LNCAP (cell line): Measurements from ENCODE around the gene RPS23.

Experiments used
- CTCF ChIP-seq: fragments of 450-650 bp; IDR thresholded peaks from 2 replicates; pipeline ENCODE4 v1.5.1; 2017; ENCODE audit warnings: mild to moderate bottlenecking

RPS23 gene

GRCh38 chr5:82287625-82288024, 9.5 kb upstream of the RPS23 start:
- no peak for TF ChIP-seq CTCF

DNA sequence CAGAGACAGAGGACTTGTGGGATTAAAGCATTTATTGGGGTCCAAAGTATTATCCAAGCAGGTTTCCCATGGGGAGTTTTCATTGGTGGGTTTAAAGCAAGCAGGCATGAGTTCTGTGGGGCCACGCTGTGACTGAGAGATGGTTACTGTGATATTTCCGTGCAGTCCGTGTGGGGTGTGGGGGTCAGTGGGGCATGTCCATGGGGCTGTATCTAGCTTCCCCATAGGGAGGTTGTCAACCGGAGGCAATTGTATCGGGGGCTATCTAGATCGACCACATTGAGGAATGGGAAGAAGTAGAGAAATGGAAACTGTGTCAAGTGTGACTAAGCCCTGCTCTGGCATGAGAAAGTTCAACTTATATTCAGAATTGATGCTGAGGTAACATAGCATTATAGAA, 7.1 kb upstream of the RPS23 start:
- no peak for TF ChIP-seq CTCF

GRCh38 chr5:82283893-82284292, 5.7 kb upstream of the RPS23 start:
- no peak for TF ChIP-seq CTCF

DNA sequence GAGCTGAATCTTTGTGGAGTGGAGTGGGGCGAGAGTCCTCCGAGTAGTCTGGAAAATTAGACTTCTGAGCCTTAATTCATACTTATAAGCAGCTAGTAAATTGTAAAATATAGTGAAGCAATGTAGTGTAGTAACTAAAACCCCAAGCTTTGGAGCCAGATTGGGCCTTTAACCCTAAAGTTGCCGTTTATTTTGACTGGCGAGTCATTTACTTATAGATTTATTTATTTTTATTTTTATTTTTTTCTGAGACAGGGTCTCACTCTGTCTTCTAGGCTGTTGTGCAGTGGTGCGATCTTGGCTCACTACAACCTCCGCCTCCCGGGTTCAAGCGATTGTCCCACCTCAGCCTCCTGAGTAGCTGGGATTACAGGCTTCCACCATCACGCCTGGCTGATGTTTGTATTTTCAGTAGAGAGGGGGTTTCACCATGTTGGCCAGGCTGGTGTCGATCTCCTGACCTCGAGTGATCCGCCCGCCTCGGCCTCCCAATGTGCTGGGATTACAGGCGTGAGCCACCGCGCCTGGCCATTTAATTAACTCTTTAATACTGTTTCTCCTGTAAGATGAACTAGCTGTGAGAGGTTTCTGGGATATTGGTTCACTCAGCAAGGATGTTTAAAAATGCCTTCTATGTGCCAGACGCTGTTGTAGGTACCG, 687 bp upstream of the RPS23 start:
- TF ChIP-seq CTCF = no peak

GRCh38 chr5:82277613-82277986, 554 bp downstream of the RPS23 start:
- TF ChIP-seq CTCF = no peak

DNA sequence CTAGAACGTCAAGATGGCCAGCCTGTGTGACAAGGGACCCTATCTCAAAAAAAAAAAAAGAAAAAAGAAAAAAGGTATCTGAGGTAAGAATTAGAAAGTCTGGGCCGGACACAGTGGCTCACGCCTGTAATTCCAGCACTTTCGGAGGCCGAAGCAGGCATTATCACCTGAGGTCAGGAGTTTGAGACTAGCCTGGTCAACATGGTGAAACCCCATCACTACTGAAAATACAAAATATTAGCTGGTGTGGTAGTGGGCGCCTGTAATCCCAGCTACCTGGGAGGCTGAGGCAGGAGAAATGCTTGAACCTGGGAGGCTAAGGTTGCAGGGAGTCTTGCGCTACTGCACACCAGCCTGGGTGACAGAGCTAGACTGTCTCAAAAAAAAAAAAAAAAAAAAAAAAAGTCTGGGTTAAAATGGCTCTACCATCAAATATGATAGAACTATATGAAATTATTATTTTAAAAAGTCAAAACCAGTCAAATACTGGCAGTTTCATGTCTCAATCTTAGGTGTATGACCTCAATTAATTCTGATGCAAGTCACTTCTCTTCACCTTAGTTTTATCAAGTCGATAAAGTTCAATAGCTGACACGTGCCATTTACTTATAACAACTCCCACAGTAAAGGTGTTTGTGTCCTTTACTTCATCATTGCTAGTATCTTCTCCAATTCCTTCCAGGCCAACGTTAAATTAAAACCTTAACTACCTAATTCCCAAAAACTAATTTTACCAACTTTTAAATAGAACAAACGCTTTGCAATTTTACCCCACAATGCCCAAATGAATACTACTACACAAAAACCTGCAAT, 1.1 kb downstream of the RPS23 start:
- no peak for TF ChIP-seq CTCF

- TF ChIP-seq CTCF = no peak
Observed at GRCh38 chr5:82275216-82275664, 2.9 kb downstream of the RPS23 start.
